Hepatocyte (in vitro differentiated cells): ENCODE data around the gene SLC17A9.

ENCODE experiments used
- CTCF ChIP-seq: fragments of 200-600 bp; sonication (generic); IDR thresholded peaks from 2 replicates; pipeline ENCODE4 v1.5.1; 2016; ENCODE audit warnings: antibody characterized with exemption, mild to moderate bottlenecking; ENCODE audit not compliant: poor library complexity
- EZH2 ChIP-seq: fragments of 200-600 bp; sonication (generic); IDR thresholded peaks from 2 replicates; pipeline ENCODE4 v1.6.1; 2016; ENCODE audit warnings: antibody characterized with exemption, mild to moderate bottlenecking, borderline replicate concordance
- EZH2phosphoT487 ChIP-seq: fragments of 200-600 bp; sonication (generic); IDR thresholded peaks from one replicate; pipeline ENCODE4 v1.6.1; 2018; ENCODE audit warnings: antibody characterized with exemption, mild to moderate bottlenecking, low read depth, moderate library complexity; ENCODE audit not compliant: unreplicated experiment, severe bottlenecking

- TF ChIP-seq CTCF, result no peak
- no peak for TF ChIP-seq EZH2
- no peak for TF ChIP-seq EZH2phosphoT487
These were observed 30.0 kb upstream of the SLC17A9 start for GRCh38 chr20:62922451-62922921.
